ENCODE results near the gene DYNC2H1. TPM values are rescaled to one million over a fixed set of nuclear protein-coding genes. Genes with fewer than 3 reads are reported as not detected.

The DYNC2H1 gene
- polyA plus RNA-seq, 1 experiment = 6.1 TPM

DNA sequence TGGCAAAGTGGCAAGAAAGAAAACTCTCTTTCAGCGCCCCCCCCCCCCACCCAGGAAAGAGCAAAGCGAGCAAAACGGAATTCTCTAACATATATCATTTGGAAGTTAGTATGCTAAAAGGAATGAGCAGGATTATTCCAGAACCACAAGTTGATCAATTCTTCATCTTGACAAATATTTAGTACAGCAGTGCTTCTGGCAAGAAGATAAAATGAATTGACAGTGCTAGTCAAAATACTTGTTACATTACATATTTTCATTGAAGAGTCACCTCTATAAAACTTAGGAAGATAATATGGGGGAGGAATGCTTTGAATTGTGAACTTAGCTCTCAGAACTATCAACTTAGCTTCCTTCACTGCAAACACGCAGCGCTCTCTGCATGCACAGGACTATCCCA is 377.4 kb downstream of the DYNC2H1 start:
- ChIA-PET POLR2A (no interaction called here), CTCF (no interaction called here)
- no peak for DNase-seq (ENCODE audit: low read depth)
- Histone ChIP-seq H3K36me3 (ENCODE audit: control insufficient read depth, insufficient read depth, low read length) (no peaks in the 10 kb centered on the region), H3K27me3 (ENCODE audit: control insufficient read depth, insufficient read depth, low read length) (no peaks in the 10 kb centered on the region), H3K4me3 (ENCODE audit: low read depth, low read length) (no peak overlapping the region)
- TF ChIP-seq CTCF (IDR thresholded peaks at IDR 0.05; ENCODE audit: insufficient read depth, low read depth, low read length) = no peak

DNA sequence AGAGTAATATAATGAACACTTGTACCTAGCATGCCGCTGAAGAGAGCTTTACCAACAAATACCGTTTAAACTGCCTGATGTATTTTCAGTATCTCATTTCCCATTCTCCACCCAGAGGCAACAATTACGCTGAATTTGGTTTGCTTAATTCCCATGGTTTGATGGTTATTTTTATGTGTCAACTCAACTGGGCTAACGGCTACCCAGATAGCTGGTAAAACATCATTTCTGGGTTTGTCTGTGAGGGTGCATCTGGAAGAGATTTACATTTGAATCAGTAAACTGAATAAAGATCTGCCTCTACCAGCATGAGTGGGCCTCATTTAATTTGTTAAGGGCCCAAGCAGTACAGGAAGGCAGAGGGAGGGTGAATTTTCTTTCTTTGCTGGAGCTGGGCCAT is 377.9 kb downstream of the DYNC2H1 start:
- H3K36me3 ChIP-seq (ENCODE audit: control insufficient read depth, insufficient read depth, low read length) = no peaks in the 10 kb centered on the region
- H3K27me3 ChIP-seq (ENCODE audit: control insufficient read depth, insufficient read depth, low read length) = no peaks in the 10 kb centered on the region
- ChIA-PET CTCF (no interaction called here), POLR2A (no interaction called here)
- no peak for TF ChIP-seq CTCF (IDR thresholded peaks at IDR 0.05; ENCODE audit: insufficient read depth, low read depth, low read length)
- no peak overlapping the region for H3K4me3 ChIP-seq (ENCODE audit: low read depth, low read length)
- no peak for DNase-seq (ENCODE audit: low read depth)

DNA sequence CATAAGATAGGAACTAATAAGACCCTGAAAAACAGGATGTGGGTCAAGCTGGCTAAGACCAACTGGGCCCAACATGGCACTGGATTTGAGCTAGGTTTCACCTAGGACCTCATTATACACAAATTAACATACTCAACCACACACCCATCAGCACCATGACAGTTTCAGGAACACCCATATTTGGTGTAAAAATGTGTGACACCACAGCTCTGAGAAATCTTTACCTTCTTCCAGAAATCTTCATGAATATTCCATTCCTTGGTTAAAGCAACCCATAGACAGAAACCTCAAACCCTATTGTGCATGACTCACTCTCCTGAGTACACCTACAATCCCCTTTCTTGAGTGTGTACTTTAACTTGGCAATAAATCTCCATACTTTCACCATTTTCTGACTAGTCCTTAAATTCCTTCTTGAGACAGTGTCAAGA is 378.8 kb downstream of the DYNC2H1 start:
- Histone ChIP-seq H3K36me3 (ENCODE audit: control insufficient read depth, insufficient read depth, low read length) (no peaks in the 10 kb centered on the region), H3K27me3 (ENCODE audit: control insufficient read depth, insufficient read depth, low read length) (no peaks in the 10 kb centered on the region), H3K4me3 (ENCODE audit: low read depth, low read length) (no peak overlapping the region)
- POLR2A ChIA-PET = no interaction called here
- TF ChIP-seq CTCF (IDR thresholded peaks at IDR 0.05; ENCODE audit: insufficient read depth, low read depth, low read length) = no peak
- no peak for DNase-seq (ENCODE audit: low read depth)
- CTCF ChIA-PET = interaction anchor here (1.3 kb wide), 1 partner anchor 8 kb away, joined by 3 read pairs; no protein-coding TSS in a partner anchor

- no peaks in the 10 kb centered on the region for H3K27me3 ChIP-seq (ENCODE audit: control insufficient read depth, insufficient read depth, low read length)
- H3K36me3 ChIP-seq (ENCODE audit: control insufficient read depth, insufficient read depth, low read length) = no peaks in the 10 kb centered on the region
- ChIA-PET POLR2A (no interaction called here), CTCF (interaction anchor here (1.3 kb wide), 1 partner anchor 9 kb away, joined by 3 read pairs; no protein-coding TSS in a partner anchor)
- no peak overlapping the region for H3K4me3 ChIP-seq (ENCODE audit: low read depth, low read length)
- TF ChIP-seq CTCF (IDR thresholded peaks at IDR 0.05; ENCODE audit: insufficient read depth, low read depth, low read length) = no peak
- DNase-seq (ENCODE audit: low read depth) = no peak
Measured at GRCh38 chr11:103488579-103488978, 379.4 kb downstream of the DYNC2H1 start.

GRCh38 chr11:103491777-103492176 is 382.6 kb downstream of the DYNC2H1 start:
- ChIA-PET CTCF (no interaction called here), POLR2A (no interaction called here)
- no peak for DNase-seq (ENCODE audit: low read depth)
- no peaks in the 10 kb centered on the region for H3K36me3 ChIP-seq (ENCODE audit: control insufficient read depth, insufficient read depth, low read length)
- H3K4me3 ChIP-seq (ENCODE audit: low read depth, low read length) = no peak overlapping the region
- no peaks in the 10 kb centered on the region for H3K27me3 ChIP-seq (ENCODE audit: control insufficient read depth, insufficient read depth, low read length)
- TF ChIP-seq CTCF (IDR thresholded peaks at IDR 0.05; ENCODE audit: insufficient read depth, low read depth, low read length) = no peak

All from BJ (cell line).